Adipocyte (in vitro differentiated cells): Measurements from ENCODE around the gene CDK17.
A peak's percentile ranks its signal among the peaks of the same experiment; 100 is the strongest.
"Not testable (repeated sequence)": the region's sequence is repeated elsewhere in the genome, so short reads cannot be mapped to it uniquely, and the experiment has no call there.

Experiments used
- DNase-seq: peaks from one replicate; pipeline ENCODE4 v3.0.0-alpha.2; 2015; ENCODE audit warnings: low read depth
- H3K27me3 ChIP-seq: replicated peaks from 2 replicates; pipeline ENCODE4 v1.7.0; 2013; ENCODE audit warnings: mild to moderate bottlenecking, low read length, moderate library complexity; ENCODE audit not compliant: control insufficient read depth, insufficient read depth
- H3K36me3 ChIP-seq: 2 replicates; pipeline ENCODE4 v1.7.0; 2013; ENCODE audit warnings: low read length, mild to moderate bottlenecking, moderate library complexity; ENCODE audit not compliant: control insufficient read depth, insufficient read depth, severe bottlenecking
- H3K4me1 ChIP-seq: 2 replicates; pipeline ENCODE4 v1.7.0; 2013; ENCODE audit warnings: mild to moderate bottlenecking, low read length, moderate library complexity; ENCODE audit not compliant: control insufficient read depth, insufficient read depth
- H3K4me3 ChIP-seq: 2 replicates; pipeline ENCODE4 v1.7.0; 2013; ENCODE audit warnings: mild to moderate bottlenecking, low read length, moderate library complexity
- H3K9ac ChIP-seq: 2 replicates; pipeline ENCODE4 v1.7.0; 2013; ENCODE audit warnings: mild to moderate bottlenecking, low read length, moderate library complexity
- H3K9me3 ChIP-seq: 2 replicates; pipeline ENCODE4 v1.7.0; 2013; ENCODE audit warnings: mild to moderate bottlenecking, low read length, moderate library complexity; ENCODE audit not compliant: control insufficient read depth

CDK17 gene

DNA sequence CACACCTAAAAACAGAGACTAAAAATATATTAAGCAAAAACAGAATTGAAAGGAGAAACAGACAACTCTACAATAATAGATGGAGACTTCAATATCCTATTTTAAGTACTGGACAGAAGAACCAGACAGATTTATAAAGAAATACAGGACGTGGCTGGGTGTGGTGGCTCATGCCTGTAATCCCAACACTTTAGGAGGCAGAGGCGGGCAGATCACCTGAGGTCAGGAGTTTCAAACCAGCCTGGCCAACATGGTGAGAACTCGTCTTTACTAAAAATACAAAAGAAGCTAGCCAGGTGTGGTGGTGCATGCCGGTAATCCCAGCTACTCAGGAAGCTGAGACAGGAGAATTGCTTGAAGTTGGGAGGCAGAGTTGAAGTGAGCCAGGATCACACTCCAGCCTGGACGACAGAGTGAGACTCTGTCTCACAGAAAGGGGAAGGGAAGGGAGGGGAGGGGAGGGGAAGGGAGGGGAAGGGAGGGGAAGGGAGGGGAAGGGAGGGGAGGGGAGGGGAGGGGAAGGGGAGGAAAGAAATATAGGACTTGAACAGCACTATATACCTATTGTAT, 53.0 kb downstream of the CDK17 start:
- H3K9ac ChIP-seq = no peak overlapping the region
- H3K9me3 ChIP-seq = peaks cover 26% of the 10 kb centered on the region

DNA sequence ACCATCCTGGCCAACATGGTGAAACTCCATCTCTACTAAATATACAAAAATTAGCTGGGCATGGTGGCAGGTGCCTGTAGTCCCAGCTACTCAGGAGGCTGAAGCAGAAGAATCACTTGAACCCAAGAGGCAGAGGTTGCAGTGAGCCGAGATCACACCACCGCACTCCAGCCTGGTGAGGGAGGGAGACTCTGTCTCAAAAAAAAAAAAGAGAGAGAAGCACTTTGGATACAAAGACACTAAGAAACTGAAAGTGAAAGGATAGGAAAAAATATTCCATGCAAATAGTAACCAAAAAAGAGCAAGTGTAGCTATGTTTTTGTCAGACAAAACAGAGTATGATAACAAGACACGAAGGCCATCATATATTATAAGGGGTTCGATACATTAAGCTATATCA, 53.5 kb downstream of the CDK17 start:
- H3K4me1 ChIP-seq, H3K27me3 ChIP-seq, H3K9ac ChIP-seq, H3K36me3 ChIP-seq: not testable (repeated sequence)
- H3K9me3 ChIP-seq = peaks cover 26% of the 10 kb centered on the region
- peak; percentile 48 for DNase-seq
- peak overlapping the region; percentile 29 for H3K4me3 ChIP-seq

More for the DNA sequence above, 53.0 kb downstream of the CDK17 start:
- DNase-seq = no peak
- peaks cover 9% of the 10 kb centered on the region for H3K36me3 ChIP-seq
- H3K4me3 ChIP-seq = peak overlapping the region; percentile 29
- peaks cover 2% of the 10 kb centered on the region for H3K4me1 ChIP-seq
- H3K27me3 ChIP-seq = no peaks in the 10 kb centered on the region

DNA sequence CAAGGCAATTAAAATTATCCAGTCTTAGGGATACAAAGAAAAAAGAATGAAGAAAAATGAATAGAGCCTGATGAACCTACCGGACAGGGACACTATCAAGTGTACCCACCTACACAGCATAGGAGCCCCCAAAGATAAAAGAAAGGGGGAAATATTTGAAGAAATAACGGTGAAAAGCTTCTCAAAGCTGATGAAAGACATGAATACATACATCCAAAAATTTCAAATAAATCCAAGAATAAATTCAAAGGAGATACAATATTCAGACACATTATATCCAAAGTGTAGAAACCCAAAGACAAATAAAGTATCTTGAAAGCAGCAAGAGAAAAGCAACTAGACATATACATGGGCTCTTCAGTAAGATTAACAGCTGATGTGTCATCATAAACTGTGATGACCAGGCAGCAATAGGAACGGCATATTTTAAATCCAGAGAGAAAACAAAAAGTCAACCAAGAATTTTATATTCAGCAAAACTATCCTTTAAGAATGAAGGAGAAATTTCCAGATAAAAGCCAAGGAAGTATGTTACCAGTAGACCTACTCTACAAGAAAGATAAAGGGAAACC, 56.0 kb downstream of the CDK17 start:
- Histone ChIP-seq H3K4me3 (no peak overlapping the region), H3K36me3 (peaks cover 9% of the 10 kb centered on the region), H3K4me1 (no peaks in the 10 kb centered on the region)

DNA sequence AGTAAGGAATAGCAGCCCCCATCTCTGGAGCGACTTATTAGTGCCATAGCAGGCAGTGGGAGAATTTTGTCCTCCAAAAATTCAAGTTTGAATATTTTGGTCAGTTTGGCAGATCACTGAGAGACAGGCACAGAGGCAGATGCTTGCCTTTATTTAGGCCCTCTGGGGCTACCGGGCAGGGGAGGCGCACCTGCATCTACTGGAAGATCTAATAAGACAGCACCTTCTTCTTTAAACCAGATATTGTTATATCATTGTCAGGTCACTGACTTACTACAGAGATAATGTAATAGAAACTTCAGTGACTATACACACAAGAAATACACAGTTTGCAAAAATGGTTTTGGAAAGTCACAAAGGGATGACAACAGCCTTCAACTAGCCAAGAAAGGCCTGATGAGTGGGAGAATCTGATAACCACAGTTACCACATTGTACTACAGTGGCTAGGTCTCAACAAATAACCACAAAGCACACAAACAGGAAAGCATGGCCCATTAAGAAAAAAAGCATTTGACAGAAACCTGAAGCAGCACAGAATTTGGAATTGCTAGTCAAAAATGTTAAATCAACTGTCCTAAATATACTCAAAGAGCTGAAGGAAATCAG, 56.8 kb downstream of the CDK17 start:
- Histone ChIP-seq H3K4me3 (peak overlapping the region; percentile 13), H3K4me1 (no peaks in the 10 kb centered on the region), H3K36me3 (peaks cover 9% of the 10 kb centered on the region), H3K9me3 (peaks cover 26% of the 10 kb centered on the region), H3K27me3 (no peaks in the 10 kb centered on the region), H3K9ac (no peak overlapping the region)
- no peak for DNase-seq

More for the DNA sequence above, 56.0 kb downstream of the CDK17 start:
- no peak overlapping the region for H3K9ac ChIP-seq
- DNase-seq = no peak
- no peaks in the 10 kb centered on the region for H3K27me3 ChIP-seq
- H3K9me3 ChIP-seq = peaks cover 26% of the 10 kb centered on the region

DNA sequence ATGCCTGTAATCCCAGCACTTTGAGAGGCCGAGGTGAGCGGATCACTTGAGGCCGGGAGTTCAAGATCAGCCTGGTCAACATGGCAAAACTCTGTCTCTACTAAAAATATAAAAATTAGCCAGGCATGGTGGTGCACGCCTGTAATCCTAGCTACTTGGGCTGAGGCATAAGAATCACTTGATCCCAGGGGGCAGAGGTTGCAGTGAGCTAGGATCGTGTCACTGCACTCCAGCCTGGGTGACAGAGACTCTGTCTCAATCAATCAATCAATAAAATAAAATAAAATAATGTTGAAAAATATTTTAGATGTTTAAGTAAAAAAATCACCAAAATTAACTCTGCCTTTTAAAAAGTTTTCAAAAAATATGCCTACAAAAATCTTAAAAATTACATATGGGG, 60.6 kb downstream of the CDK17 start:
- H3K4me3 ChIP-seq, H3K4me1 ChIP-seq, DNase-seq, H3K9ac ChIP-seq, H3K36me3 ChIP-seq, H3K27me3 ChIP-seq: not testable (repeated sequence)
- H3K9me3 ChIP-seq = peaks cover 21% of the 10 kb centered on the region

DNA sequence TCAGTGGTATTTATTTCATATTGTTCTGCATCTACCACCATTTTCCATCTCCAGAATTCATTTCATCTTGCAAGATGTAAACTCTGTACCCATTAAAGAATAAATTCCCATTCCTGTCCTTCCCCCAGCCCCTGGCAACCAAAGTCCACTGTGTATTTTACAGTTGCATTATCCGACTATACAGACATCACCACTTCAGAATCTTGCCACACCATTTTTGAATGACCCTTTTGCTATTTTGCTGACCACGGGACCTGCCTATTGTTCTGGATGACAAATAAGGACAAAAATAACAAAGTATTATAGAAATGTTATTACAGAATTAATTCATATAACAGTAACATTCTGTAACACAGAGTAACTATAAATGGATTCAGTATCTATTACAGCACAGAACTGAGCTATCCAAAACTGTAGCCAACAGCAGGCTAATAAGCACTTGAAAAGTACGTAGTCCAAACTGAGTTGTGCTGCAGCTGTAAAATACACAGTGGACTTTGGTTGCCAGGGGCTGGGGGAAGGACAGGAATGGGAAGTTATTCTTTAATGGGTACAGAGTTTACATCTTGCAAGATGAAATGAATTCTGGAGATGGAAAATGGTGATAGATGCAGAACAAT, 61.3 kb downstream of the CDK17 start:
- H3K9me3 ChIP-seq = peaks cover 14% of the 10 kb centered on the region
- no peak for DNase-seq
- H3K9ac ChIP-seq = no peak overlapping the region
- H3K4me3 ChIP-seq = no peak overlapping the region
- H3K4me1 ChIP-seq = no peaks in the 10 kb centered on the region
- H3K36me3 ChIP-seq = no peaks in the 10 kb centered on the region
- no peaks in the 10 kb centered on the region for H3K27me3 ChIP-seq

DNA sequence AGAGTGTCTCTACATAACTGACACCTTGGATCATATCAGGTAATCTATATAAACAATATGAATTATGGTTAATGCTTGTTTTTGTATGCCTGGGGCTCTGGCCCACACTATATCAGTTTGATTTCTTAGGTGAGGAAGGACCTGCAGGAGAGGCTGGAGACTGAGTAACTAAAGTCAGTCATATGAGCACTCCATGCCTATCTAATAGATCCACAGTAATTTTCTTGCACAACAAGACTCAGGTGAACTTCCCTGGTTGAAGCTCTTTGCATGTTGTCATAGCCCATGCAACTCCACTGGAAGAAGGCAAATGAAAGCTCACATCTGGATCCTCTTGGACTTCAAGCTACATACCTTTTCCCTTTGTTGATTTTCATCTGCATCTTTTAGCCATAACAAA, 62.3 kb downstream of the CDK17 start:
- no peak overlapping the region for H3K9ac ChIP-seq
- DNase-seq = no peak
- H3K4me3 ChIP-seq = no peak overlapping the region
- no peaks in the 10 kb centered on the region for H3K27me3 ChIP-seq
- peaks cover 8% of the 10 kb centered on the region for H3K9me3 ChIP-seq
- no peaks in the 10 kb centered on the region for H3K36me3 ChIP-seq
- no peaks in the 10 kb centered on the region for H3K4me1 ChIP-seq

DNA sequence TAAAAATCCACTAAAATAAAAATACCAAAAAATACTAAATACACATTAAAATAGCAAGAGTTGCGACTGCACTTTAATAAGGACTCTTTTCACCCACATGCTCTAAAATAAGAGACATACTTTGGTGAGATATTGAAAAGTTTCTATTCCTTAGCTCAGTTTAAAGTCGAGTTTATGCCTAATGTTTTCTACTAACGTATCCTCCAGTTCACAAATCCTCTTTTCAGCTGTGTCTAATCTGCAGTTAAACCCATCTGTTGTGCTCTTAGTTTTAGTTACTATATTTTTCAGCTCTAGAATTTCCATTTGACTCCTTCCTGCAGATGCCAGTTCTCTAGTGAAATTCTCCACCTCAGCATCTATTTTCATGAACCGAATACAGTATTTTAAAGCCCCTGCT, 63.8 kb downstream of the CDK17 start:
- H3K4me3 ChIP-seq = no peak overlapping the region
- H3K9me3 ChIP-seq = peaks cover 8% of the 10 kb centered on the region
- no peaks in the 10 kb centered on the region for H3K4me1 ChIP-seq
- H3K36me3 ChIP-seq = peaks cover 7% of the 10 kb centered on the region
- H3K27me3 ChIP-seq = no peaks in the 10 kb centered on the region
- DNase-seq = no peak
- no peak overlapping the region for H3K9ac ChIP-seq

DNA sequence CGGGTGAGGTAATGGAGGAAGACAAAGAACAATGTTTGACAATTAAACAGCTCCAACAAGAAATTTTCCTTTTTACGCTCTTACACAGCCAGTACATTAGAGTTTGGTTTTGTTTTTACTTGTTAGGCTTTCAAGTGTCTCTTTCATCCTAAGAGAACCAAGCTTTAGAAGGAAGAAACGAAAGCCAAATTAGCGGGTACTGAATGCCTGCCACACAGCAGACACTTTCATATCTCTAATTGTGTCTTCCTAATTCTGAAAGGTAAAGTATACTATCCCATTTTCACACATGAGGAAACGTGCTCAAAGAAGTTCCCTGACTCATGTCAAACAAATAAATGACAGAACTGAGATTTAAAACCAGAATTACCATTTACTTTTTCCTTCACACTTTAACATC, 65.0 kb downstream of the CDK17 start:
- no peaks in the 10 kb centered on the region for H3K4me1 ChIP-seq
- peaks cover 8% of the 10 kb centered on the region for H3K9me3 ChIP-seq
- H3K27me3 ChIP-seq = no peaks in the 10 kb centered on the region
- no peak overlapping the region for H3K4me3 ChIP-seq
- H3K36me3 ChIP-seq = peaks cover 15% of the 10 kb centered on the region
- H3K9ac ChIP-seq = no peak overlapping the region
- DNase-seq = no peak

DNA sequence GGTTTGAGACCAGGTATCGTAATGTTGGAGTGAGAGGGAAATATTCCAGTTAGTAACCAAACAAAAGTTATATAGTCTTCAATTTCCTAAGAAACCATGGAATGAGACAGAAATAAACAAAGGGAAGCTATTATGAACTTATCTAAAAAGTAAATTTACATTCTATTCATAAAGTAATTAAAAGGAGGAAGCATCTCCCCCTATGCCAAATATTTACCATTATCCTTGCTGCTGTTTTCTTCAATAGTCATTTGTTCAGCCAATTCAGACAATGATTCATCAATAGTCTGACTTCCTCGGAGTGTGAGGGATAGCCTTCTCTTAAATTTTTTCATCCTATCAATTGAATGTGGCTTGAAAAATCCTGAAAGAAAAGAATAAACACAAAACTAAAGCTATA, 65.7 kb downstream of the CDK17 start:
- peaks cover 15% of the 10 kb centered on the region for H3K36me3 ChIP-seq
- no peaks in the 10 kb centered on the region for H3K4me1 ChIP-seq
- DNase-seq = no peak

DNA sequence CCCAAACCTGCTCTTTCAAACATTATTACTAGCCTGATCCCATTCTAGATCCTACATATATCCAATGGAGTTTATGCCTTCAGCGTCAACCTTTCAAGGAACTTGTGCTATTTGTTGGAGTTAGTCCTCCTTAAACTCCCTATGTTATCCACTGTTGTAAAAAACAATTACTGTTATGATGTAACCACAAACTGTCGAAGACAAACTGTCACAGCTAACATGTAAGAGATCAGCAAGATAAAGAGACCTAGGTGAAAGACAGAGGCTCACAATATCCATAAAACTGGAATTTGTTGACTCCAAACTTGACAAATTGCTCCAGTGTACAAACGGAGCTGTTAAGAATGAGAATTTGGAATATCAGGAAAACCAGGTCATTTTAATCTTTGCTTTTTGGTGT, 70.7 kb downstream of the CDK17 start:
- Histone ChIP-seq H3K4me3 (no peak overlapping the region), H3K9me3 (no peaks in the 10 kb centered on the region), H3K27me3 (no peaks in the 10 kb centered on the region), H3K9ac (no peak overlapping the region), H3K4me1 (no peaks in the 10 kb centered on the region), H3K36me3 (peaks cover 26% of the 10 kb centered on the region)
- no peak for DNase-seq

More for the DNA sequence above, 65.7 kb downstream of the CDK17 start:
- no peak overlapping the region for H3K4me3 ChIP-seq
- no peaks in the 10 kb centered on the region for H3K27me3 ChIP-seq
- peaks cover 8% of the 10 kb centered on the region for H3K9me3 ChIP-seq
- H3K9ac ChIP-seq = no peak overlapping the region
